HG03521 (cell line): ENCODE results near the gene EGFL7.

Experiments used
- ATAC-seq: cut with Tn5 transposase; IDR thresholded peaks from one replicate; pipeline ENCODE4 v1.9.1; 2021; ENCODE audit warnings: mild to moderate bottlenecking, moderate library complexity; ENCODE audit not compliant: unreplicated experiment

EGFL7 gene

DNA sequence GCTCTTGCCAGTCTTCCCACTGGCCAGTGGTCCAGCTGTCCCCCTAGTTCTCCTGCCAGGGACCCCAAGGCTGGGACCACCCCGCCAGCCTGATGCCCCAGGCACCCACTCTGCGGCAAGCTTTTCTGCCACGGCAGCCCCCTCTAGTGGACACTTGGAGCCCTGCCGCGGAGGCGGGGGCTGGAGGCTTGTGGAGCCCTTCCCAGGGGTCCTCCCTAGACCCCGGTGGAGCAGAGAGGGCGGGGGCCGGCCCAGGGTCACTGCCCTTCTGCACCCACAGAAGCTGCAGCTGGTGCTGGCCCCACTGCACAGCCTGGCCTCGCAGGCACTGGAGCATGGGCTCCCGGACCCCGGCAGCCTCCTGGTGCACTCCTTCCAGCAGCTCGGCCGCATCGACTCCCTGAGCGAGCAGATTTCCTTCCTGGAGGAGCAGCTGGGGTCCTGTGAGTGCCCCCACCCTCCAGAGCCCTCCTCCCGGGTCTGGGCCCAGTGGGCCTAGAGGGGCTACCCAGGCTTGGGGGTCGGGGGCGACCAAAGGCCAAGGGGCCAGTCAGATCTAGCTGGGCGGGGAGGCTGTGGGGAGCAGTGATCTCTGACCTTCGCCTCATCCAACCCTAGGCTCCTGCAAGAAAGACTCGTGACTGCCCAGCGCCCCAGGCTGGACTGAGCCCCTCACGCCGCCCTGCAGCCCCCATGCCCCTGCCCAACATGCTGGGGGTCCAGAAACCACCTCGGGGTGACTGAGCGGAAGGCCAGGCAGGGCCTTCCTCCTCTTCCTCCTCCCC is 9.1 kb downstream of the EGFL7 start:
- no peak for ATAC-seq

DNA sequence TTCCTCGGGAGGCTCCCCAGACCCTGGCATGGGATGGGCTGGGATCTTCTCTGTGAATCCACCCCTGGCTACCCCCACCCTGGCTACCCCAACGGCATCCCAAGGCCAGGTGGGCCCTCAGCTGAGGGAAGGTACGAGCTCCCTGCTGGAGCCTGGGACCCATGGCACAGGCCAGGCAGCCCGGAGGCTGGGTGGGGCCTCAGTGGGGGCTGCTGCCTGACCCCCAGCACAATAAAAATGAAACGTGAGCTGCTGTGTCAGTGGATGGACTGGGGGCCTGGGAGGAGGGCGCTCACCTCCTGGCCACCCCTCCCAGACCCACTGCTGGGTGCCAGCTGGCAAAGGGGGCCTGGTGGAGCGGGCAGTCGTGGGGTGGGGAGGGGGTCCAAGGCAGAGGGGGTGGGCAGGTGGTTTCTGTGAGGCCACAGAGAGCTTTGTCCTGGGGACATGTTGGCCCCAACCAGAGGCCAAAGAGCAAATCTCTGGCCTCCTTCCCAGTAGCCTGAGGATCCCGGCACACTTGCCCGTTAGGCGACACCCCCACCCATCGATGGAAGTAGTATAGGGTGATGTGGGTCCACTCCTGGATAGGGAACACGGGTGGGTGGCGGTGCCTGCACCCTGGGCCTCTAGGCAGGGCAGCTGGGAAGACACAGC is 9.8 kb downstream of the EGFL7 start:
- ATAC-seq, result no peak

DNA sequence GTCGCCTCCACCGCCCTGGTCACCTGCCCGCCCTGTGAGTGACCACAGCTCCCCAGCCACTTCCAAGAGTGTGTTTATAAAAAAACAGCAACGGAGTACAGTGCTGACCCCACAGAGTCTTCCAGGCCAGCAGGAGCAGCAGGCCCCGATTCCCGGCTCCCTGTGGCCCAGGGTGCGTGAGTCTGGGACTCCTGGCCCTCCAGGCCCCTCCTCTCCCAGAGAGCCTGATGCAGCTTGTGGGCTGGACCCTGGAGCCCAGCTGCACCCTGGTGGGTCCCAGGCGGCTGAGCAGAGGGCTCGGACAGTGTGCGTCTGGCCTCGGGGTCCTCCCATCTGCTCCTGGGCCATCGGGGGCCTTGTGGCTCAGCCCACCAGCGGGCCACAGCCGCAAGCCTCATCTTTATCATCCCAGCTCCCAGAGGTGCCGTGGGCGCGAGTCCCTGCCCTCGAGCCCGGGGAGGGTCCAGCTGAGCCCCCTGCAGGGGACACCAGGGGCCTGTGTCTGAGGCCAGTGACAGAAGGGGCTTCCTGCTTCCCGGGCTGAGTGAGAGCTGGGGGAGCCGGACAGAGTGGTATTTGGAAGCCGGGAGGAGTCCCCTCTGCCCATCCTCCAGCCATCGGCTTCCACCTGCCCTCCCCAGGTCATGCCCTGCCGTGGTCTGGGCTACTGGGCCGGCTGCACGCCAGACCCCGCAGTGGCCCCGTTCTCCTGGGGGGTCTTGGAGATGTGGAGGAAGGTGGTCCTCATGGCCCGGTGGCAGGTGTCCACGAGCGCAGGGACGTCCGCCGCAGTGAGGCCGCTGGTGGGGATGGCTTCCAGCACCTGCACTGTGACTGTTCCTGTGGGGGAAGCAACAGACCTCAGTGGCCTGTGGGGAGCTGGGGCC is 10.6 kb downstream of the EGFL7 start:
- no peak for ATAC-seq

DNA sequence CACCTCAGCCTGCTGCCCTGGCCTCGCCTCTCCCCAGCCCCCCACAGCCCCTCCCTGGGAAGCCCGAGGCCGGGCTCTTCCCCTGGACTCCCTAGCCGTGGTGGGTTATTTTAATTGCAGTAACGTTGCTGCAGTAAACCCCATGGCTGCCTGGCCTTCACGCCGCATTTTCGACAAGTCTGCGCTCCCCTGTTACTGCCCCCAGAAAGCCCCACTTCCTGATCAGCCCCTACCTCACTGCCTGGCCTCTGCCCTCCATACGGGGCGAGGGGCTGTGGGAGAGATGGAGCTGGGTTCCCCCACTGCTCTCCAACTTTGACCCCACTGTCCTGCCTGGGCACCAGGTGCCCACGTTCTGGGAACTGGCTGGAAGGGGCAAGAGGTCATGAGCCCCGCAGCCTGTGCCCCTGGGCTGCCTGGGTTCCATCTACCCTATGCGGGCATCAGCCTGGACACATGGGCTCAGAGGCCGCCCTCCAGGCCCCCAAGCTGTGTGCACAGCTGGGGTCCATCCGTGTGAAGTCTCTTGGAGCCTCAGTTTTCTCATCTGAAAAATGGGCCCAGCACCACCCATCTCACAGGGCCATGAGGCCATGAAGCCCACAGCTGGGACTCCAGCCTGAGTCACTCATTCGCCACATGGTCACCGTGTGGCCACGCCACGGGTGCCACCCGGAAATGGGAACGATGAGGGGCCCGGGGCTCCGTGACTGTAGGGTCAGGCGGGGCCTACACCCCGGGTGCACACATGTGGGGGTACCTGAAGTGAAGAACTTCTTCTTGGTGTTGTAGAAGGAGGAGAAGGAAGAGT is 11.5 kb downstream of the EGFL7 start:
- no peak for ATAC-seq

DNA sequence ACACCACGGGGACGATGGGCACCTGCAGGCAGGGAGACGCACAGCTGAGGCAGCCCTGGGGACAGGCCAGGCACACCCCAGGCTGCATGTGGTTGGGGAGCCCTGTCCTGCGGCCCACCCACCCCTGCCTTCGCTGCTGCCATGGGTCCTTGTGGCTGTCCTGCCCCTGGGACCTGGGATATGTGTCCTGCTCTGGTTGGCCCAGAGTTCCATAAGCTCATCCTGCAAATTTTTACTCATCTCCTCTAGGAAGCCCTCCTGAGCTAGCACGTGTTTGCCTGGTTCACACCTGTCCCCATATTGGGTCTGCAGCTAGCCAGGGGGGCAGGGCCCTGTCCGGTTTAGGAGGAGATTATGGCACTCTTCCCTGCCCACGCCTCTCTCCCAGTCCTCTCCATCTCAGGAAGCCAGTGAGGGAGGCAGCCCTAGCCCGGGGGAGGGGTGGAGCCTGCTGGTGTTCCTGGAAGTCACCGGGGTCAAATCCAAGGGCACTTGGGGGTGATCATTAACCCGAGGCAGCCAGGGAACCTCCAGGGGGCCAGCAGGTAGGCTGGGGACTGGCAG is 12.2 kb downstream of the EGFL7 start:
- ATAC-seq, result no peak

DNA sequence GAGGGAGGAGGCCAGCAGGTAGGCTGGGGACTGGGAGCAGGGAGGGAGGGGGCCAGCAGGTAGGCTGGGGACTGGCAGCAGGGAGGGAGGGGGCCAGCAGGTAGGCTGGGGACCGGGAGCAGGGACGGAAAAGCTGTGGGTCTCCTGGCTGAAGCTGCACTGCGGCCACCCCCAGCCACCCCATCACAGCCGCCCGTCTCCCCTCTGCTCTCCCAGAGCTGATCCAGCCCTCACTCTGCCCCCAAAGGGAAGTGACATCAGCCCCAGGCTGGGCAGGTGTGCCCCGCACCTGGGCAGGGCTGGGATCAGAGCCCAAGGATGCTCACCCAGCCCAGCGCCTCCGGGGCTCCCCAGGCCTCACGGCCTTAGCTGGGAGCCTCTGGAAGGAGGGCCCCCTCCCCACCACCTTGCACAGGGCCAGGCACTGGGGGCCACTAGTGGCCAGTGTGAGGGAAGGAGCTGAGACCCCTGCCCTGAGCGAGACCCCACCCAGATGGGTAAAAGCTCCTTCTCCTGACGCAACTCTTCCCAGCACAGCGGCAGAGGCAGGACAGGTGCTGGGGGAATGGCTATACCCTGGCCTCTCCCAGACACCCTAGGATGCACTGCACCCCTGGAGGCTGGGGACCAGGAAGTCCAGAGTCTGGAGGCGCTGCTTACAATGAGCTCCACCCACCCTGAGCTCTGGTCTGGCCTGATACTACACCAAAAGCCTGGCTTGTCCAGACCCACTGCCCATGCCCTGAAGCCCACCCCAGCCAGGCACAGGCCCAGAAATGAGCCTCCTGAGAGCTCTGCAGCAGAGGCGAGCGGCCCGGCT is 13.0 kb downstream of the EGFL7 start:
- ATAC-seq, result no peak

DNA sequence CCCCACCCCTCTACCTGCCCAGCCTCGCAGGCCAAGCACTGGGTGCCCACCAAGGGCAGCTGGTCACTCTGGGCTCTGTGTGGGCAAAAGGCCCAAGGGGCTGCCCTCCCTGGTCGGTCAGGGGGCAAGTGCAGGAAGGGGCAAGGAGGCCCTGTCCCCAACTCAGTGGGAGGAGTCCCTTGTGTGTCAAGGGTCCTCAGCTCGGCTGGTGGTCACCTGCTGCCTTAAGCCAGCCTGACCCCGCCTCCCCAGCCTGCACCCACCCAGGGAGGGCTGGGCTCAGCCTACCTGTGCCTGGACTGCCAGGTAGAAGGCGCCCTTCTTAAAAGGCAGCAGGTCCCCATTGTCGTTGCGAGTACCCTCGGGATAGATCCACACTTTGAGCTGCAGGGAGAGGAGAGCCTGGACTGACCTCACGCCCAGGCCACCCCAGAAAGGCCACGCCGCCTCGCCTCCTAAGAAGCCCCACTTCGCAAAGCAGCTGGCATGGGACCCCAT is 13.6 kb downstream of the EGFL7 start:
- no peak for ATAC-seq

DNA sequence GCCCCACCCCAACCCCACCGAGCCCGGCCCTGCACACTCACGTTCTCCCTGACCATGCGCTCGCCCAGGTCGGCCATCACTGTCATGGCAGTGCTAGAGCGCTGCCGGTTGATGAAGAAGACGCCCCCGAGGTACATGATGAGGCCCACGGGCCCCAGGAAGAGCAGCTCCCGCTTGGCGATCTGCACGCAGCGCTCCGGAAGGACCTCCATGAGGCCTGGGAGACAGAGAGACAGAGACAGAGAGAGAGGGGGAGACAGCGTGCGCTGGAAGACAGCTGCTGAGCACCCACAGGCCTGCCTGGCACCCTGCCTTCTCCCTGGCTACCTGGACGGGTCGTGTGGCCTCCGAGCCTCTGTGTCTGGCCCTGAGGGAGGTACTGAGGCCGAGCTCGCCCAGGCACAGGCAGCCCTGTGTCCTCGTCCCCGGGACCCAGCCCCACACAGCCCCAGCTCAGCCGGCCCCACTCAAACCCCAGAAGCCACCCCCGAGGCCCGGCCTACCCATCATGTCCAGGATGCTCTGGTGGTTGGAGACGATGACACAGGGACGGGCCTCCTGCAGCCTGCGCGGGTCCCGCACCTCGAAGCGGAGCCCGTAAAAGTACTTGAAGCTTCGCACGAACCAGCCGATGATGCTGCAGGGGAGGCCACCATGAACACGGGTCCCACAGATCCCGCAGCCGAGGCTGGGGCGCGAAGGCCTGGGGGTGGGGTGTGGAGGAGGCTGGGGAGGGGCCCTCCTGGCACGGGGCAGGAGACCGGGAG is 14.4 kb downstream of the EGFL7 start:
- ATAC-seq, result no peak

DNA sequence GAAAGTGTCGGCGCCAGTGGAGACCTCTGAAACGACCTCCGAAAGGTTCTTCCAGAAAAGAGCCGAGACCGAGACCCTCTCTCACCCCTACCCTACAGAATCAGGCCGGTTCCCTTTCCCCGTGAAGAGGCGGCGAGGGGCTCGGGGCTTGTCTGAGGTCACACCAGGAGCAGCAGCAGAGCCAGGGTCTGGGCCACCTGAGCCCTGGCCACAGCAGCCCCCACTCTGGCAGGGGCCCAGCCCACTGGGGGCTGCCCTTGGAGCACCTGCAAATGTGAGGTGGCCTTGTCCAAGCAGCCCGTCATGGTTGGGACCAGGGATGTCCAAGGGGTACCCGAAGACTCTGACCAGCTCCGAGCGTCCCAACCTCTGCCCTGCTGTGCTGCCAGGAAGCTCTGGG is 15.3 kb downstream of the EGFL7 start:
- ATAC-seq, result no peak

DNA sequence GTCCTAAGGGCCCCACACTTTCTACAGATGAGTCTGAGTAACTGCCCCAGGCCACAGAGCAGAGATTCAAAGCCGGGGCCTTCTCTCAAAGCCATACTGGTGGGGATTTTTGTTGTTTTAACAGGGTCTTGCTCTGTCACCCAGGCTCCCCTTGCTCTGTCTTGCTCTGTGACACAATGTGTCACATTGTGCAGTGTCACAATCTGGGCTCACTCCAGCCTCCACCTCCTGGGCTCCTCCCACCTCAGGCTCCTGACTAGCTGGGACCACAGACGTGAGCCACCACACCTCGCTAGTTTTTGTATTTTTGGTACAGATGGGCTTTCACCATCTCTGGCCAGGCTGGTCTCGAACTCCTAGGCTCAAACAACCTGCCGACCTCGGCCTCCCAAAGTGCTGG is 15.9 kb downstream of the EGFL7 start:
- no peak for ATAC-seq

DNA sequence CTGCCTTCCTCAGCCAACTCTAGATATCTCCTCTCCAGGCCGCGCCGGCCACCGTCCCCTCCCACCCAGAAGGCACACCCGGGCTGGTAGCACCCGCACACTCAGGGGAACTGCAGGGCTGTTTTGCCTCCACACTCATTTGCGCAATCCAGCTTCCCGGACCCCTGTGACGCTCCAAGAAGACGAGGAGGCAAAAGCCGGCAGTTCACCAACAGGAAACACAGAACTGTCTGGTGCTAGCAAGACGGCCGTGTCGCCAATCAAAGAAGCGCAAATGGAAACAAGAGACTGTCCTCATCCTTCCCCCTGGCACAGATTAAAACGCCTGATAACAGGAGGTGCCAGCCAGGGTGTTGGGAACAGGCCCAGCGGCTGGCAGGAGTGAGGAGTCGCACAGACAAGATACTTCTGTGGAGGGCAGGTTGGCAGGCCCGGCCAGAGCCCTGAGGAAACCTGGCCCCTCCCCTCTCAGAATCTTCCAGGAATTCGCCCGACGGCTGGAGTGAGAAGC is 16.8 kb downstream of the EGFL7 start:
- no peak for ATAC-seq

DNA sequence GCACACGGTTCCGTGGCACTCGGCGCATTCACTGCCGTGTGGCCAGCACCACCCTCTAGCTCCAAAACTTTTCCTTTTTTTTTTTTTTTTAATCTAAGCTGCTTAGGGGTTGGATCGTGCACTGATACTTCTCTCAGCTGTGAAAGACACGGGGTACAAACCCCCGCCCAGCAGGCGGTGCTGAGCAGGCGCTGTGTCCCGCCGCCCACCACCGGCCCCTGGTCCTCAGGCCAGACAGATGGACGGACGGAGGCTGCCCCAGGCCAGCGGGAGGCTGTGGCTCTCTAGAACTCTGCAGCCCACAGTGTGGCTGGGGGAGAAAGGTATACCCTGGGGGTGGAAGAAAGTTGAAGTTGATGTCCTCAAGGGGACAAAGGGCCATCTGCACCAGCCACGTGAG is 18.3 kb downstream of the EGFL7 start:
- ATAC-seq, result no peak

DNA sequence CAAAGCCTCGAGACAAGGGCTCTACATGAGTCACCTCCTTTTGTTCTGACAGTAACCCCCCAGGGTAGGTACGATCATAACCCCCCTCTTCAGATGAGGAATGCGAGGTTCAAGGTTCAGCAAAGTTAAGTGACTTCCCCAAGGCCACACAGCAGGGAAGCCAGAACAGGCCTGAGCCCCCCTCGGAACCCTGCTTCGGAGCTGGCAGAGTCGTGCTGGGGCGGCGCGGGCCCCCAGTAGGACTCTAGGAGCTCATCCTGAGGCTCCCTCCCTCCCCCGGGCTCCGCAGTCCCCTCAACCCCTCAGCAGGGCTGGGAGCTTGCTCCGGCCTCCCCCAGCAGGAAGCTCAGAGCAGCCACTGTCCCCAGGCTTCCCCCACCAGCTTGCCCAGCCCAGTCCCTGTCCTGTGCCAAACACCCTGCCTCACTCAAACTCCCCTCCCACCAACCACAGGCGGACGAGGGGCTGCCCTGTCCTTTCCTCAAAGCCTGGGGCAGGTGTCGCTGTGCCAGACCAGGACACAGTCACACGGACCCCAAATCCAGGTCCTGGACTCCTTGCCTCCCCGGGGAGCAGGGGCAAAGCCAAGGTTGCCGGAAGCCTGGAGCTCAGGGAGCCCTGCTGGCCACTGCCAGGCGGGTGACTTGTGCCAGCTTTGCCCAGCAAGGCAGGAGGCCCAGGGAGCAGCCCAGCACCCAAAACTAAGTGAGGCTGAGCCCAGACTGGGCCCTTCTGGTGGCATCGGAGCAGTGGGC is 19.4 kb downstream of the EGFL7 start:
- no peak for ATAC-seq

DNA sequence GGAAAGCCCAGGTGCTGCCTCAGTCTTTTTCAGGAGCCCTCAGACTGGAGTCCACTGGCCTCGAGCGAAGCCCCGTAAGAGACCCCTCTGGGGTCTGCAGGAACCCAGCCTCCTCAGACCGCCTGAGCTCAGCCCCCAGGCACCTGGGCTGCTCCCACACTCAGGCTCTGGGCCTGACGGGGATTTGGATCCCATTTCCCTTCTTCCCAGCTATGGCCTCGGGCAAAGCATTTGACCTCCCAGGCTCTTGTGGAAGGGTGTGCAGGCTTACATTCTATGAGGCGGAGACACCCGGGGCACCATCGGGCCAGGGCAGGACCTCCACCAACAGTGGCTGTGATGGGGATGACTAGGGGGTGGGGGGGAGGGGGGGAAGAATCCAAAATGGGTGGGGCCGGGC is 20.0 kb downstream of the EGFL7 start:
- ATAC-seq, result no peak

DNA sequence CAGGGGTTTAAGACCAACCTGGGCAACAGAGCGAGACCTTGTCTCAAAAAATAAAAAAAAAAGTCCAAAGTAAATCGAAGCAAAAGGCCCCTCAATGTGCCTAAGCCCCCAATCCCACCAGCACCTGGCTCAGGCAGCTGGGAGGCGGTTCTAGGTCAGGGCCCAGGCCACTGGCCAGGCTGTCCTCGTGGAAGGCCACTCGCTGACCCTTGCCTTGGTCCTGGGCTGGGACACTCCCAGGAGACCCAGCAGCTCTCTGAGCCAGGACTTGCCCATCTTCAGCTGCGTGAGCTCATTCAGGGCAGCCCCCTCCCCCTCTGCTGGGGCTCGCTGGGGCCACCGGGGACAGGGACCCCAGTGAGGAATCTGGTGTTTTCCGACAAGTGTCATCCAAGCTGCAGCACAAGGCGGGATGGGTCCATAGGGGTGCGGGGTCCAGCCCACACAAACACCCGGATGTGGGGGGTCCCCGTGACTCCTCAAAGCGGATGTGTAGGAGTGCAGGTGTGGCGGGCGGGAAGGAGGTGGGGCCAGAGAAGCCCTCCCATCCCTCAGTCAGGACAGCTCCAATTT is 20.5 kb downstream of the EGFL7 start:
- ATAC-seq, result no peak

DNA sequence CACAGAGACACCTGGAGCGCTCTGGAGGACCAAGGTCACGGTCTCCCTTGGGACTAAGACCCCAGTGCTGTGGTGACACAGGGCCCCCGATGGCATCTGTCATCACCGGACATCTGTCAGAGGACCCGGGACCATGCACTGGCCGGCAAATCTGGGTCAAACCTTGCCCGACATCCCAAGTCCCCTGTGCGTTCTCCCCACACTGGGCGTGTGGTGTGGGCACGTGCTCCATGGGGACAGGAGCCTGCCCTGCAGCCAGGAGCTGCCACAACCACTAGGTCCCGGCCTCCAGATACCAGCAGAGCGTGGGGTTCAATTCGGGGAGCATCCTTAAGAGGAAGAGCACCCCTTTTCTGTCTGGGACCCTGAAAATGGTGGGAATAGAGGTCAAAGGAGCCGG is 21.0 kb downstream of the EGFL7 start:
- no peak for ATAC-seq

DNA sequence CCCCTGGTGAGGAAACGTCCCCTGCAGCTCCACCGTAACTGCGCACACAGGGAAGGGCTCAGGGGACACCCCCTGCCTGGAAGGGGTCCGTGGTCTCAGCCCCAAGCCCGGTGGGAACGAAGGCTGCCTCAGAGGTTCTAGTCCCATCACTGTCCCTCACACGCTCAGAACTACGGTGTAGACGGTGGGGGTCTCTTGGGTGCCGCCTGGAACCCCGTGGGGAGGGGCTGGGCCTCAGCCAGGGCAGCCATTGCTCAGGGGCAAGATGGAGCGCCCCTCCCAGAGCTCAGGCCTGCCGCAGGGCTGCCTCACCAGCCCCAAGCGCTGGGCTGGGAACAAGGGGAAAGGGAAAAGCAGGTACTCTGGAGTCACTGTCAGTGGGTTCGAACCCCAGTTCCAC is 21.6 kb downstream of the EGFL7 start:
- ATAC-seq, result no peak

DNA sequence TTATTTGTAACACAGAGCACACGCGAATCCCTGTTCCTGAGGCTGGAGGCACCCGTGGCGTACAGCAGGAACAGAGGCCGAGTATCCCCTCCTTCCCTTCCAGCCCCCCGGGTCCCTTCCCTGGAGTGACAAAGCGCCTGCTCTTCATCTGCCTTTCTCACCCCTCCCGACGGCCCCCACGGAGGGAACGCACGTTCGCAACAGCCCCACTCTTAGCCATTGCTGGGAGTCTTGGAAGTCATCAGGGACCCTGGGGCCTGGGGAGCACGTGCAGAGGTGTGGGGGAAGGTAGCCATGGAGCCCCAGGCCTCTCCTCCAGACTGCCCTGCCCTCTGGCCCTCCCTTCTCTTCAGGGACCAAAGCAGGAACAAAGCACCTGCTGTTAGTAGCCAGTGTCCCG is 22.1 kb downstream of the EGFL7 start:
- ATAC-seq, result no peak
